A549 (cell line): ENCODE data around the gene AOAH.

Experiments used
- CHD2 ChIP-seq: fragments of 150-350 bp; IDR thresholded peaks from 2 replicates; pipeline ENCODE4 v1.6.1; 2014; ENCODE audit warnings: low read length; ENCODE audit not compliant: partially characterized antibody
- MAFK ChIP-seq: fragments of 450-650 bp; IDR thresholded peaks from 2 replicates; pipeline ENCODE4 v1.6.1; 2014; ENCODE audit not compliant: partially characterized antibody
- NR3C1 ChIP-seq: fragments of >200 bp; sonication (Bioruptor Twin); formaldehyde crosslinking; IDR thresholded peaks from 3 replicates; pipeline ENCODE4 v1.6.1; 2017
- PHF8 ChIP-seq: fragments of 200-600 bp; sonication (generic); IDR thresholded peaks from 2 replicates; pipeline ENCODE4 v1.6.1; 2016; ENCODE audit warnings: low read depth, mild to moderate bottlenecking, antibody characterized with exemption, moderate library complexity, borderline replicate concordance
- POLR2A ChIP-seq: IDR thresholded peaks from 2 replicates; pipeline ENCODE4 v1.6.1; 2012; ENCODE audit warnings: mild to moderate bottlenecking, low read length
- RFX5 ChIP-seq: fragments of 450-650 bp; IDR thresholded peaks from 2 replicates; pipeline ENCODE4 v1.7.1; 2014; ENCODE audit warnings: antibody characterized with exemption, mild to moderate bottlenecking, moderate library complexity
- TF ChIP-seq, protein P1 (sequence below): IDR thresholded peaks from 2 replicates; pipeline ENCODE4 v1.6.1; 2012
- TF ChIP-seq, protein P2 (sequence below): IDR thresholded peaks from 2 replicates; pipeline ENCODE4 v1.6.1; 2012
- TF ChIP-seq, protein P3 (sequence below): fragments of >200 bp; sonication (Bioruptor Twin); formaldehyde crosslinking; IDR thresholded peaks from 3 replicates; pipeline ENCODE4 v1.5.1; 2016
- TF ChIP-seq, protein P4 (sequence below): fragments of 150-350 bp; IDR thresholded peaks from 2 replicates; pipeline ENCODE4 v1.6.1; 2014; ENCODE audit warnings: low read depth, mild to moderate bottlenecking, low read length

DNA sequence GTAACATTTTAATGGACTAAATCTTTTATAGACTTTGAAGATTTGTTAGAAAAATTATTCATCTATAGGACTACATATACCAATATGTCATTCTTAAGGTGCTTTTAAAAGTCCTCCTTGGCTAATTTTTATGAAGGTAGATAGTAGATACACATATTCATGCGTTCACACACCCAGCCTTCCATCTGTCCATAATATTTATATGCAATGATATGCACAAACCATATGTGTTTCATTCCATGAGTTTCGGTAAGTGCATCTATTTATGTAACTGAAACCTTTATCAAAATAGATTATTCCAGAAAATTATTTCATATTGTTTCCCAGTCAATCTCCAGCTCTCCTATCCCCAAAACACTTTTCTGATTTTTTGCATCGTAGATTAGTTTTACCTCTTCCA is 233.0 kb downstream of the AOAH start:
- TF ChIP-seq PHF8 (no peak), POLR2A (no peak), RFX5 (no peak), NR3C1 (no peak), CHD2 (no peak), MAFK (no peak)
- TF ChIP-seq, protein P1, sequence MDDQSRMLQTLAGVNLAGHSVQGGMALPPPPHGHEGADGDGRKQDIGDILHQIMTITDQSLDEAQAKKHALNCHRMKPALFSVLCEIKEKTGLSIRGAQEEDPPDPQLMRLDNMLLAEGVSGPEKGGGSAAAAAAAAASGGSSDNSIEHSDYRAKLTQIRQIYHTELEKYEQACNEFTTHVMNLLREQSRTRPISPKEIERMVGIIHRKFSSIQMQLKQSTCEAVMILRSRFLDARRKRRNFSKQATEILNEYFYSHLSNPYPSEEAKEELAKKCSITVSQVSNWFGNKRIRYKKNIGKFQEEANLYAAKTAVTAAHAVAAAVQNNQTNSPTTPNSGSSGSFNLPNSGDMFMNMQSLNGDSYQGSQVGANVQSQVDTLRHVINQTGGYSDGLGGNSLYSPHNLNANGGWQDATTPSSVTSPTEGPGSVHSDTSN, result no peak
- TF ChIP-seq, protein P2, sequence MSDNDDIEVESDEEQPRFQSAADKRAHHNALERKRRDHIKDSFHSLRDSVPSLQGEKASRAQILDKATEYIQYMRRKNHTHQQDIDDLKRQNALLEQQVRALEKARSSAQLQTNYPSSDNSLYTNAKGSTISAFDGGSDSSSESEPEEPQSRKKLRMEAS, result no peak
- TF ChIP-seq, protein P3, sequence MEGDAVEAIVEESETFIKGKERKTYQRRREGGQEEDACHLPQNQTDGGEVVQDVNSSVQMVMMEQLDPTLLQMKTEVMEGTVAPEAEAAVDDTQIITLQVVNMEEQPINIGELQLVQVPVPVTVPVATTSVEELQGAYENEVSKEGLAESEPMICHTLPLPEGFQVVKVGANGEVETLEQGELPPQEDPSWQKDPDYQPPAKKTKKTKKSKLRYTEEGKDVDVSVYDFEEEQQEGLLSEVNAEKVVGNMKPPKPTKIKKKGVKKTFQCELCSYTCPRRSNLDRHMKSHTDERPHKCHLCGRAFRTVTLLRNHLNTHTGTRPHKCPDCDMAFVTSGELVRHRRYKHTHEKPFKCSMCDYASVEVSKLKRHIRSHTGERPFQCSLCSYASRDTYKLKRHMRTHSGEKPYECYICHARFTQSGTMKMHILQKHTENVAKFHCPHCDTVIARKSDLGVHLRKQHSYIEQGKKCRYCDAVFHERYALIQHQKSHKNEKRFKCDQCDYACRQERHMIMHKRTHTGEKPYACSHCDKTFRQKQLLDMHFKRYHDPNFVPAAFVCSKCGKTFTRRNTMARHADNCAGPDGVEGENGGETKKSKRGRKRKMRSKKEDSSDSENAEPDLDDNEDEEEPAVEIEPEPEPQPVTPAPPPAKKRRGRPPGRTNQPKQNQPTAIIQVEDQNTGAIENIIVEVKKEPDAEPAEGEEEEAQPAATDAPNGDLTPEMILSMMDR, result no peak
- TF ChIP-seq, protein P4, sequence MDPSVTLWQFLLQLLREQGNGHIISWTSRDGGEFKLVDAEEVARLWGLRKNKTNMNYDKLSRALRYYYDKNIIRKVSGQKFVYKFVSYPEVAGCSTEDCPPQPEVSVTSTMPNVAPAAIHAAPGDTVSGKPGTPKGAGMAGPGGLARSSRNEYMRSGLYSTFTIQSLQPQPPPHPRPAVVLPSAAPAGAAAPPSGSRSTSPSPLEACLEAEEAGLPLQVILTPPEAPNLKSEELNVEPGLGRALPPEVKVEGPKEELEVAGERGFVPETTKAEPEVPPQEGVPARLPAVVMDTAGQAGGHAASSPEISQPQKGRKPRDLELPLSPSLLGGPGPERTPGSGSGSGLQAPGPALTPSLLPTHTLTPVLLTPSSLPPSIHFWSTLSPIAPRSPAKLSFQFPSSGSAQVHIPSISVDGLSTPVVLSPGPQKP, result no peak
